ENCODE data around the gene PPP6R3.

The PPP6R3 gene

GRCh38 chr11:68569357-68569756, 108.8 kb downstream of the PPP6R3 start:
- no peak for DNase-seq

- no peak for DNase-seq
Observed at GRCh38 chr11:68570691-68571090, 110.1 kb downstream of the PPP6R3 start.

GRCh38 chr11:68574308-68574707, 113.8 kb downstream of the PPP6R3 start:
- DNase-seq: peak; percentile 30

- no peak for DNase-seq
Observed at GRCh38 chr11:68575025-68575665, 114.6 kb downstream of the PPP6R3 start.

DNA sequence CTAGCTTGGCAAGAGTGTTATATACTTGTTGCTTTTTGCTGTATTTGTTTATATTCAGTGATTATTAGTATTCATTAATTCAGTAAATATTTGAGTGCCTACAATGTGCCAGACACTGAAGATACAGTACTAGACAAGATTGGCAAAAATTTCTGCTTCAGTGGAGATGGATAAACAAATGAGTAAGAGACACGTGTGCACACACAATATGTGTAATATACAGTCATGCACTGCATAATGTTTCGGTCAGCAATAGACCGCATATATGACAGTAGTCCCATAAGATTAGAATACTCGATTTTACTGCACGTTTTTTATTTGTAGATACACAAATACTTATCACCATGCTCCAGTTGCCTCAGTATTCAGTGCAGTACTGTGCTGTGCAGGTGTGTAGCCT, 118.9 kb downstream of the PPP6R3 start:
- no peak for DNase-seq

GRCh38 chr11:68581439-68581838, 120.9 kb downstream of the PPP6R3 start:
- peak; percentile 84 for DNase-seq

- no peak for DNase-seq
Observed at GRCh38 chr11:68581901-68582300, 121.3 kb downstream of the PPP6R3 start.

- DNase-seq: no peak
Observed at GRCh38 chr11:68582416-68583040, 122.0 kb downstream of the PPP6R3 start.

DNA sequence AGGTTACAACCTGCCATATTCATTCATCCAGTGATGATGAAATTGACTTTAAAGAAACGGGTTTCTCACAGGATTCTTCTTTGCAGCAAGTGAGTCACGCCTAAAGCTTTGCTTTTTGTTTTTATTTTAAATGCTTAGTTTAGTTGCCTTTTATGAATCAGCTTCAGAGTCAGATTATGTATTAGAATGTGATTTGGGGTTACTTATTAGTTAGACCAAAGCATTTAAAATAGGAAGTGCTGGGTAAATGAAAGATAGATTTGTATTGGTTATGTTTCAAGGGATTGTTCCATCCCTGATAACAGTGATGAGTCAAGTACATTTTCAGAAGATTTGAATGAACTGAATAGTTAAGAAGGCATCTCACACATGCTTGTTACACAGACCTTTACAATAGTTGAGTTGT, 122.5 kb downstream of the PPP6R3 start:
- no peak for DNase-seq

DNA sequence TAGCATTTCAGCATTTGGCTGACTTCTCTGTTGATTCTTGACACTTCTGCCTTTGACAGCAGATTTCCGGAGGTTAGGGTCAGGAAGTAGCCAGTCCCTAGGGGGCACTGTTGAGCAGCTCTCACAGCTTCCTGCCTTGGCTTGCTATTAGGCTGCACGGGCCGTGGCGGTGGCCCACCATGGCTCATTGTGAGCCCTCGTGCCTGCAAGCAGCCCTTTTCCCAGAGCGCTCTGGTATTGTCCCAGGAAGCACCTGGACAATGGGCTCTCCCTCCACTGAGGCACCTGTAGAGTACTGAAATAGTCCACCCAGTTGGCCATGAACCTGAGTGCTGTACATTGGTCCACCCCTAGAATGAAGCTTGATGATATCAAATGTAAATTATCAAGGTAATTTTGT, 123.5 kb downstream of the PPP6R3 start:
- peak; percentile 19 for DNase-seq

GRCh38 chr11:68584991-68585524, 124.5 kb downstream of the PPP6R3 start:
- no peak for DNase-seq

GRCh38 chr11:68589547-68590216, 129.1 kb downstream of the PPP6R3 start:
- DNase-seq: no peak

GRCh38 chr11:68591719-68592118, 131.2 kb downstream of the PPP6R3 start:
- no peak for DNase-seq

DNA sequence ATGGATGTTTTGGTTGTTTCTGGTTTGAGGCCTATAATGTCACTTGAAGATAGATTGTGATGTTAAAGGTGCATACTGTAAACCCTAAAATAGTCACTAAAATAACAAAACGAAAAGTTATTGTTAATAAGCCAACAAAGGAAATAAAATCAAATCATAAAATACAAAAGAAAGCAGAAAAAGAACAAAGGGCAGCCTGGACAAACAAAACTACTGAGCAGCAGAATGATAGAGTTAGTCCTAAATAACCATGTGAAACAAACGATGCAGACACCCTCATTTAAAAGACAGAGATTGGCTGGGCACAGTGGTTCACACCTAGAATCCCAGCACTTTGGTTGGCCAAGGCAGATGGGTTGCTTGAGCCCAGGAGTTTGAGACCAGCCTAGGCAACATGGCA, 132.9 kb downstream of the PPP6R3 start:
- DNase-seq: no peak

DNA sequence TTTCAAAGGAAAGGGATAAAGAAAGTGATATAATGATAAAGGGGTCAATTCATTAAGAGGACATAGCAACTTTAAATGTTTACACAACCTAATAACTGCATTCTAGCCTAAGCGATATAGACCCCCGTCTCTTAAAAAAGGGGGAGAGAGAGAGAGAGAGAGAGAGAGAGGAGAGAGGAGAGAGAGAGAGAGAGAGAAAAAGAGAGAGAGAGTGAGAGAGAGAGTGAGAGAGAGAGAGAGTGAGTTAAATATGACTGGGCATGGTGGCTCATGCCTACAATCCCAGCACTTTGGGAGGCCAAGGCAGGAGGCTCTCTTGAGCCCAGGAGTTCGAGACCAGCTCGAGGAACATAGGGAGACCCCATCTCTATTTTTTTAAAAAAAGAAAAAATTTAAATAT, 133.6 kb downstream of the PPP6R3 start:
- no peak for DNase-seq

DNA sequence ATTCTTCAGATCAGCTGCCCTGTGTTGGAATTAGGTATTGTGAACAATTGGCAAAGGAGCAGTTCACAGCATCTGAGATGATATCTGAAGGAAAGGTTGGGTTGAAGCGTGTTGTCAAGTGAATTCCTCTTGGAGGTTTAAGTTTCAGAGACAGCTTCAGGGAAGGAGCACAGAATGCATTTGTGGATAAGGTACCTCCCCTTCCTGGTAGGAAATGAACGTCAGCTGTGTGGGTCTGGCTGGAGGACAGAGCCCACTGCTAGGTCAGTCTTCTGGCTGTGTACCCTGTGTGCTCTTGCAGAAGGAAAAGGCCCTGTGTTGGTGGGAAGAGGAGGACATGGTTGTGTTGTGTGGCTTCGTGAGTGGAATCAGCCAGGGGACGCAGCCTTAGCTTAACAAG, 135.7 kb downstream of the PPP6R3 start:
- DNase-seq: no peak

DNA sequence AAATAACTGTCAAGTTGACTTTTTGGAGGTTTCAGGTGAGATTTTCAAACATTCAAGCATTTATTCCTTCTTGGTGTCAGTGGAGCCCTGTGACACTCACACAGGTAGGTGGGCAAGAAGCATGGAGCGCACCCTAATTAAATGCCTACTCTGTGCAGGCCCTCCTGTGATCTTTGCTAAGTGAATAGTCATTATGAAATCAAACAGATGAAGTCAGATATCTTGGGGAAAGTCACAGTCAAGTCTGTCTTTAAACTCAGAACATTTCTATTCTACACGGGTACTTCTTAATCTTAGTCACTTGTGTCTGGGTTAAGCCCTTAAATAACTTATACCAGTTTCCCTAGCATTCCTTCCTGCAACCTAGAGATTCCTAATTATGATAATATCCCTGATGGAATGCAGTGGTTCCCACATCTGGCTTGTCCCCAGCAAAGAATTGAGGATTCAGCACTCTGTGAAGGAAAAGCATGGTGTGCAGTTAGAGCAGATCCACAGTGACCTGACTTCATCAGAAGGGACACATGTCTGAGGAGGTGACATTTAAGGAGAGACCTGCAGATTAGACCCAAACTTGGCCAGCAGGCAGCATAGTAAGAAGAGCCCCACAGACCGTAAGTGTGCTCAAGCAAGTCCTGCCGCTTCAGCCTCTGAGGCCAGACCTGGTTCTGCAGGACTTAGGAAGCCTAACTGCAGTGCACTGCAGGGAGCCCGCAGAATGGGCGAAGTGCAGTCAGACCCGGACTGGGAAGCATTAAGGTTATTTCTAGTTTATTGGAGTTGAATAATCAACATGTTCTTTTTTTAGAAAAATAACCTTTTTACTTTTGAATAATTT, 138.5 kb downstream of the PPP6R3 start:
- no peak for DNase-seq

- no peak for DNase-seq
Observed at GRCh38 chr11:68601147-68601546, 140.6 kb downstream of the PPP6R3 start.

DNA sequence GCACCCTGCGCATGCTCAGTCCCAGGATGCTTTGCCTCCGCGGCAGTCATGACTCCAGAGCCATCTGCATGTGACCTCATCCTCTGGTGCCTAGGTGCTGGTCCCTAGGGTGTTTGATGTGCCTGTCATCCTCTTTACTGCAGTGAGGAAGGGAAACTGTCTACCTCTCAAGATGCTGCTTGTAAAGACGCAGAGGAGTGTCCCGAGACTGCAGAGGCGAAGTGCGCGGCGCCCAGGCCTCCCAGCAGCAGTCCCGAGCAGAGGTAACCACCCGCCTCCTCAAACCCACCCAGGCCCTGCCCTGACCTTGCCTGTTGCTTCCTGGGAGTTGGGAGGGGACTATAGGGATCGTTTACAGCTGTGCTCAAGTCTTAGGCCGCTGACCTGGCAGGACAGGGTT, 149.2 kb downstream of the PPP6R3 start:
- no peak for DNase-seq

- no peak for DNase-seq
Observed at GRCh38 chr11:68610452-68611116, 150.0 kb downstream of the PPP6R3 start.

- DNase-seq: no peak
Observed at GRCh38 chr11:68615657-68616056, 155.1 kb downstream of the PPP6R3 start.

GRCh38 chr11:68617925-68618809, 157.6 kb downstream of the PPP6R3 start:
- no peak for DNase-seq
